ENCODE results near the gene SGCD.

The SGCD gene

DNA sequence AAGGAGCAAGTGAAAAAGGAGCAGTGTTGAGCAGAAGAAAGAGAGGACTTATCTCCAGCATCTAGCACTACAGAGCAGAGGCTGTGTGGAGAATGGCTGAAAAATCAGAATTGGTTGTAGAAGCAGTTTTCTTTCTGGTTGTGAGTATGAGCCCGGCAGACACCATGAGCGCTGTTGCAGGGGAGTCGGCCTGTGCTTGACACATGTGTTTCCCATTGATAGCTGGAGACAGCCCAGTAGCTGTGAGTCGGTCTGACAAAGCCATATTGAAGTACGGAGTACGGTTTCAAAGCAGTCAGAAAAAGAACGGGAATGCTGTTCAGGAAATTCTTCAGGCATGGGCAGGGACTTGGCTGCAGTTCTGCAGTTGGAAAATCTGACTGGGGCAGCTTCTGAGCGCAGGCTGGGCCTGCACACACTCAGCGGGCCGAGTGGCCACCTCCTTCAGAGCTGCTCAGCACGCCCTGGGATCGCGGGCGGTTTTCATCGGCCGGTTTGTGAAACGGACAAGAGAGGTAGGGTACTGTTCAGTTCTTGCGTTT lies at the start of gene SGCD:
SGCD (plus strand) TSS at position 447 of the 542 bp plus-strand sequence.
- no peak for DNase-seq

DNA sequence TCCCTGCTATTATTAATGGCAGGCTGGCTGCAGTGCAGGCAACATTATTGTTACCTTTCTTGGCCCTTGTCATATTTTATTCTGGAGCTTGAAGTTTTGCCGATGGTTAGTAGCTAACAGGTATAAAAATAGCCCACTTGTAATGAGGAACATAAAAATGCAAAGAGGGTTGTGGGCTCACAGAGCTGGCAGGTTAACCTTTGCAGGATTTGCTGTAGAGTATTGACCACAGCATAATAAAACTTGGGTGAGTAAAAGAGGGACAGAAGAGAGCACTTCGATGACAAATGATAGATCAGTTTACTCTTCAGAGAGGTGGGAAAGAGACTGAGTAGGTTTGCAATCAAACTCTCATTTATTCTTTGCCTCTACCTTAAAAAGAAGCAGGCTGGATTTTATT lies 49.7 kb upstream of the SGCD start:
- DNase-seq = no peak

GRCh38 chr5:156295431-156295830 lies 31.5 kb upstream of the SGCD start:
- DNase-seq = no peak

GRCh38 chr5:156310115-156310514 lies 16.8 kb upstream of the SGCD start:
- no peak for DNase-seq

- no peak for DNase-seq
Measured at GRCh38 chr5:156312897-156313694, 13.9 kb upstream of the SGCD start.

- no peak for DNase-seq
Measured at GRCh38 chr5:156314416-156314815, 12.5 kb upstream of the SGCD start.

GRCh38 chr5:156322666-156323065 lies 4.3 kb upstream of the SGCD start:
- DNase-seq = no peak

DNA sequence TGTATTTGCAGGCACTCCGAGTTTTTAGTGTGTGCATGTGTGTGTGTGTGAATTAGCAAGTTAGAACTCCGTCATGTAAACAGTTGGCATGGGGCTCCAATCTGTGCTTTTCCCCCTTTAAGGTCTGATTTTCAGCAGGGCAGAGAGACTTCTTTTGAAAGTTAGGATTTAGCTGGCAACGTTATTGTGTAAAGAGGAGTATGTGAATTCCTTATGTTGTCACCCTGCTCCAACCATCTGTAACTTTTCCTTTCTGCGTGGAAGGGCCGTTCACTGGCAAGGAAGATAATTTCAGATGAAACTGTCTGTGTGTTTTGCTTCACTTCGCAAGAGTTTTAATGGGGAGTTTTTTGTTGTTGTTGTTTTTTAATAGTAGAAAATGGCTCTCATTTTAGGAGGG lies 332 bp downstream of the SGCD start:
- no peak for DNase-seq

DNA sequence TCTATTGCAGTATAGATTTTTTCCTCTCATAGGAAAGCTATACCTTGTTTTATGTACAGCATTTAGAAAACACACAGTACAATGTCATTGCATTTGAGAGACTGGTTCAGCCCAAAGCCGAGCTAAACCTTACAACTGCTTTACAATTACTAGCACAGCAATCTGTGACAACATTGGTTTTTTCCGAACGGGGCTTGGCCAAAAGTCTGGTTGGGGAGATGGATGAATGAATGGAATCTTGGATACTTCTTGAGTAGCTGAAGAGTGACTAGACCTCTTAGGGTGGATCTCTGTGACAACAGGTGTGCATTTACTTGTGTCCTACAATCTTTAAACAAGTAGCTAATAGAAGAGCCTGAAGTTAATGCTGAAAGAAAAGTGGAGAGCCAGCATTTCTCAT lies 1.2 kb downstream of the SGCD start:
- DNase-seq = no peak

- DNase-seq = no peak
Measured at GRCh38 chr5:156328766-156329165, 1.8 kb downstream of the SGCD start.

DNA sequence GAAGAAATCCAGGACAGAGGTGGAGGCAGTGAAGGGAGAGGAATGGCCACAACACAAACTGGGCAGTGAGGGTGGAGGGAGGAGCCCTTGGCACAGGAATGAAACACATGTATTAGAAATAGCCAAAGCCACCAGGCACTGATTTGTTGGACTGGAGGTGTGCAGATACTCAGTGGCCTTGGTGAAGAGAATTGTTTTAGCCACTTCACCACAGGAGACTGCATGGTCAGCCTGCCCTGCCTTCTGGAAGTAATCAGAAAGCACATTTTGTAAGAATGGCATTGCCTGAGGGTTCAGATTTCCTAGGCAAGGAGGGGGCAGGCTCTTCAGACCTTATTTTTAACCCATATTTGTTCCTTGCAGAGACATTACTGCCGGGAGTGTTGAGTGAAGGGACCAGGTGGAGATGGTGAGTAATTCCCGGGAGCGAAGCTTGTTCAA lies 2.2 kb downstream of the SGCD start:
- no peak for DNase-seq

GRCh38 chr5:156330141-156330870 lies 3.3 kb downstream of the SGCD start:
- no peak for DNase-seq

DNA sequence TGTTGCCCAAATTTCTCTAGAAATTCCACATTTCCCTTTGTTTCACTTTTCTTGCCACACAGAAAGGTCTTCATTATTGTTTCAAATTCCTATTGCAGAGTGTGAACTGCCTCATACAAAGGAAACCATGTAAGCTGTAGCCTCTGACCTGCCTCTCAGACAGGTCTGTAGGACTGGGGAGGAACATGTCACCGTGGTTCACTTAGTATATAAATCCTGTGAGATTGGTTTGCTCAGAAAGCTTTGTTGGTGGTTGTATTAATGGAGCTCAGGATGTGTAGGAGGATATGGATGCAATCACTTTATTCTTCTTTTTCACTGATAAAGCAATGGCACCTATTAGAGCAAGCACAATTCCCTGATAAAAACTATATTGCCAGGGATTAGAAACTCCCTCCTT lies 4.2 kb downstream of the SGCD start:
- no peak for DNase-seq

GRCh38 chr5:156331845-156332244 lies 4.9 kb downstream of the SGCD start:
- no peak for DNase-seq

GRCh38 chr5:156332245-156332644 lies 5.3 kb downstream of the SGCD start:
- DNase-seq = no peak

- DNase-seq = no peak
Measured at GRCh38 chr5:156339139-156339841, 12.3 kb downstream of the SGCD start.

GRCh38 chr5:156340893-156341292 lies 13.9 kb downstream of the SGCD start:
- no peak for DNase-seq

- DNase-seq = no peak
Measured at GRCh38 chr5:156350256-156350655, 23.3 kb downstream of the SGCD start.

GRCh38 chr5:156351423-156351822 lies 24.5 kb downstream of the SGCD start:
- DNase-seq = no peak

GRCh38 chr5:156354571-156354970 lies 27.6 kb downstream of the SGCD start:
- DNase-seq = no peak

DNA sequence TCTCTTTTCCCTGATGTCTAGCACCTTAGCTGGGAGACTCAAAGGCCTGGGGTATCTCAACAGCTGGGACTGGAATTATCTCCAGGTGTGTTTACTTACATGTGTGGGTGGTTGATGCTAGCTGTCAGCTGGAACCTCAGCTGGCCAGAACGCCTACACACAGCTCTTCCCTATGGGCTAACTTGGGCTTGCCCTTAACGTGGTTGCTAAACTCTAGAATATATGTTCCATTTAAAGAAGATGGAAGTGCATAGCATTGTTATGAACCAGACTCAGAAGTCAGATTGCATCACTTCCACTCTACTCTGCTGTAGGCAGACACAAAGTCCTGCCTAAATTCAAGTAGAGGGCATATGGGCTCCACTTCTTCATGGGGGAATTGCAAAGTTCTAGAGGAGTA lies 29.3 kb downstream of the SGCD start:
- DNase-seq = no peak

GRCh38 chr5:156359476-156359875 lies 32.5 kb downstream of the SGCD start:
- DNase-seq = no peak

- DNase-seq = no peak
Measured at GRCh38 chr5:156361436-156362109, 34.6 kb downstream of the SGCD start.
